Right atrium auricular region (tissue), 2 donors: ENCODE results near the gene VASH2. TPM values are rescaled to one million over a fixed set of nuclear protein-coding genes. Genes with fewer than 3 reads are reported as not detected.
"Not testable (repeated sequence)": the region's sequence is repeated elsewhere in the genome, so short reads cannot be mapped to it uniquely, and the experiment has no call there.

Source experiments
- DNase-seq: peaks from one replicate; pipeline ENCODE4 v3.0.0-alpha.2; 2019; ENCODE audit warnings: low spot score
- H3K27ac ChIP-seq, 2 donors: fragments of 200-600 bp; sonication (generic); 1 replicate in 1 of 2; 2 replicates in 1 of 2; pipeline ENCODE4 v1.5.1; 2016 to 2019
- H3K27me3 ChIP-seq, 2 donors: fragments of 200-600 bp; sonication (generic); one replicate each; pipeline versions ENCODE4 v1.5.1 to v1.6.0; 2017 to 2019
- H3K36me3 ChIP-seq: fragments of 200-600 bp; sonication (generic); one replicate; pipeline ENCODE4 v1.5.1; 2016
- H3K4me1 ChIP-seq, 2 donors: fragments of 200-600 bp; sonication (generic); one replicate each; pipeline versions ENCODE4 v1.5.1 to v1.6.0; 2017 to 2019
- H3K4me3 ChIP-seq, 2 donors: fragments of 200-600 bp; sonication (generic); 1 replicate in 1 of 2; 2 replicates in 1 of 2; pipeline ENCODE4 v1.5.1; 2017 to 2019; ENCODE audit warnings: mild to moderate bottlenecking in 1 of 2, moderate library complexity in 1 of 2
- H3K9me3 ChIP-seq, 2 donors: fragments of 200-600 bp; sonication (generic); one replicate each; pipeline ENCODE4 v1.5.1; 2019
- total RNA-seq, 2 donors: library from RNA; depleted of rRNA; stranded (reverse); fragments of >200 nt; gene quantifications; one replicate each; pipeline ENCODE4 v1.1.0, GENCODE V29; 2016
- TF ChIP-seq, protein P1 (sequence below), 2 donors: fragments of 200-600 bp; sonication (generic); IDR thresholded peaks; one replicate each; pipeline ENCODE4 v1.5.1; 2019; ENCODE audit warnings: antibody characterized with exemption in 2 of 2

The VASH2 gene
- total RNA-seq, 2 donors from 2014 or later: 0.47 to 0.82 TPM

GRCh38 chr1:212909652-212910063 is 40.7 kb upstream of the VASH2 start:
- Histone ChIP-seq H3K9me3 (no peaks in the 10 kb centered on the region), H3K36me3 (no peaks in the 10 kb centered on the region), H3K4me3 (no peak overlapping the region), H3K4me1 (no peaks in the 10 kb centered on the region), H3K27me3 (no peaks in the 10 kb centered on the region), H3K27ac (no peak overlapping the region)
- DNase-seq: no peak
- TF ChIP-seq, protein P1, sequence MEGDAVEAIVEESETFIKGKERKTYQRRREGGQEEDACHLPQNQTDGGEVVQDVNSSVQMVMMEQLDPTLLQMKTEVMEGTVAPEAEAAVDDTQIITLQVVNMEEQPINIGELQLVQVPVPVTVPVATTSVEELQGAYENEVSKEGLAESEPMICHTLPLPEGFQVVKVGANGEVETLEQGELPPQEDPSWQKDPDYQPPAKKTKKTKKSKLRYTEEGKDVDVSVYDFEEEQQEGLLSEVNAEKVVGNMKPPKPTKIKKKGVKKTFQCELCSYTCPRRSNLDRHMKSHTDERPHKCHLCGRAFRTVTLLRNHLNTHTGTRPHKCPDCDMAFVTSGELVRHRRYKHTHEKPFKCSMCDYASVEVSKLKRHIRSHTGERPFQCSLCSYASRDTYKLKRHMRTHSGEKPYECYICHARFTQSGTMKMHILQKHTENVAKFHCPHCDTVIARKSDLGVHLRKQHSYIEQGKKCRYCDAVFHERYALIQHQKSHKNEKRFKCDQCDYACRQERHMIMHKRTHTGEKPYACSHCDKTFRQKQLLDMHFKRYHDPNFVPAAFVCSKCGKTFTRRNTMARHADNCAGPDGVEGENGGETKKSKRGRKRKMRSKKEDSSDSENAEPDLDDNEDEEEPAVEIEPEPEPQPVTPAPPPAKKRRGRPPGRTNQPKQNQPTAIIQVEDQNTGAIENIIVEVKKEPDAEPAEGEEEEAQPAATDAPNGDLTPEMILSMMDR (IDR thresholded peaks at IDR 0.05): no peak

- not testable (repeated sequence) for DNase-seq, H3K4me1 ChIP-seq, H3K4me3 ChIP-seq, H3K27ac ChIP-seq, H3K27me3 ChIP-seq, H3K9me3 ChIP-seq, H3K36me3 ChIP-seq
Measured at GRCh38 chr1:212910213-212910612, 40.1 kb upstream of the VASH2 start.

DNA sequence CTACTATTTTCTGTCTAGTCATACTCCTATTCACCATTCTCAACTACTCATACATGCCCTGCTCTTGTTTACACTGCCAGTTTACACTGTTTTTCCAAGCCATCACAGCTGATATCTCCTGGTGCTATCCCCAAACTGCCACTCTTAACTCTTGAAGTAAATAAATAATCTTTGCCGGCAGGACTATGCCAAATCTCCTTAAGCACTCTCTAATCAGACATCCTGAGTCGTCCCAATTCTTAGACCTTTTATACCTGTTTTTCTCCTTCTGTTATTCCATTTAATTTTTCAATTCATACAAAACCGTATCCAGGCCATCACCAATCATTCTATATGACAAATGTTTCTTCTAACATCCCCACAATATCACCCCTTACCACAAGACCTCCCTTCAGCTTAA is 36.7 kb upstream of the VASH2 start:
- not testable (repeated sequence) for H3K9me3 ChIP-seq, H3K27me3 ChIP-seq, H3K27ac ChIP-seq, H3K36me3 ChIP-seq, H3K4me3 ChIP-seq, DNase-seq, H3K4me1 ChIP-seq

DNA sequence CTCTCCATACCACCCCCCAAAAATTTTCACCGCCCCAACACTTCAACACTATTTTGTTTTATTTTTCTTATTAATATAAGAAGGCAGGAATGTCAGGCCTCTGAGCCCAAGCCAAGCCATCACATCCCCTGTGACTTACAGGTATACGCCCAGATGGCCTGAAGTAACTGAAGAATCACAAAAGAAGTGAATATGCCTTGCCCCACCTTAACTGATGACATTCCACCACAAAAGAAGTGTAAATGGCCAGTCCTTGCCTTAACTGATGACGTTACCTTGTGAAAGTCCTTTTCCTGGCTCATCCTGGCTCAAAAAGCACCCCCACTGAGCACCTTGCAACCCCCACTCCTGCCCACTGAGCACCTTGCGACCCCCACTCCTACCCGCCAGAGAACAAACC is 36.2 kb upstream of the VASH2 start:
- H3K27ac ChIP-seq, H3K27me3 ChIP-seq, H3K4me1 ChIP-seq, H3K9me3 ChIP-seq, H3K36me3 ChIP-seq, DNase-seq, H3K4me3 ChIP-seq: not testable (repeated sequence)

GRCh38 chr1:212914789-212915188 is 35.6 kb upstream of the VASH2 start:
- no peaks in the 10 kb centered on the region for H3K27me3 ChIP-seq
- H3K9me3 ChIP-seq: no peaks in the 10 kb centered on the region
- H3K4me1 ChIP-seq: no peaks in the 10 kb centered on the region
- H3K4me3 ChIP-seq: no peak overlapping the region
- no peak overlapping the region for H3K27ac ChIP-seq
- no peak for DNase-seq
- no peaks in the 10 kb centered on the region for H3K36me3 ChIP-seq
- TF ChIP-seq, protein P1 (IDR thresholded peaks at IDR 0.05): no peak

- Histone ChIP-seq H3K27ac (no peak overlapping the region), H3K9me3 (no peaks in the 10 kb centered on the region), H3K4me1 (no peaks in the 10 kb centered on the region), H3K27me3 (no peaks in the 10 kb centered on the region), H3K36me3 (no peaks in the 10 kb centered on the region), H3K4me3 (no peak overlapping the region)
- peak; percentile 83 for DNase-seq
- TF ChIP-seq, protein P1 (IDR thresholded peaks at IDR 0.05): peak in 1 of 2 donors; percentile 49
Measured at GRCh38 chr1:212915245-212916091, 34.9 kb upstream of the VASH2 start.

- Histone ChIP-seq H3K4me3 (peak overlapping the region in 1 of 2 donors; percentile 28), H3K27me3 (no peaks in the 10 kb centered on the region), H3K27ac (no peak overlapping the region), H3K4me1 (no peaks in the 10 kb centered on the region), H3K9me3 (no peaks in the 10 kb centered on the region), H3K36me3 (no peaks in the 10 kb centered on the region)
- DNase-seq: peak; percentile 66
- TF ChIP-seq, protein P1 (IDR thresholded peaks at IDR 0.05): no peak
Measured at GRCh38 chr1:212916481-212917133, 33.7 kb upstream of the VASH2 start.
